HUES6 (cell line): ENCODE data around the gene FOXJ1.

Experiments used
- H3K27ac ChIP-seq: 2 replicates; pipeline ENCODE4 v1.7.0; 2013; ENCODE audit warnings: low read depth, mild to moderate bottlenecking, low read length, inconsistent platforms
- H3K27me3 ChIP-seq: 2 replicates; pipeline ENCODE4 v1.6.1; 2013; ENCODE audit warnings: low read length; ENCODE audit not compliant: control insufficient read depth, insufficient read depth
- H3K36me3 ChIP-seq: 2 replicates; pipeline ENCODE4 v1.6.1; 2013; ENCODE audit warnings: low read length; ENCODE audit not compliant: control insufficient read depth, insufficient read depth
- H3K4me1 ChIP-seq: 2 replicates; pipeline ENCODE4 v1.6.1; 2013; ENCODE audit warnings: low read length; ENCODE audit not compliant: control insufficient read depth, insufficient read depth
- H3K4me3 ChIP-seq: 2 replicates; pipeline ENCODE4 v1.5.1; 2013; ENCODE audit warnings: low read depth, low read length
- H3K9ac ChIP-seq: one replicate; pipeline ENCODE4 v1.6.1; 2013; ENCODE audit warnings: mild to moderate bottlenecking, low read length
- H3K9me3 ChIP-seq: 2 replicates; pipeline ENCODE4 v1.6.1; 2013; ENCODE audit warnings: low read depth, low read length; ENCODE audit not compliant: control insufficient read depth, insufficient read depth

Gene FOXJ1

GRCh38 chr17:76097716-76098295, 43.2 kb downstream of the FOXJ1 start:
- H3K27ac ChIP-seq = no peak overlapping the region
- no peak overlapping the region for H3K9ac ChIP-seq
- H3K4me3 ChIP-seq = no peak overlapping the region
- peaks cover 76% of the 10 kb centered on the region for H3K36me3 ChIP-seq
- no peaks in the 10 kb centered on the region for H3K9me3 ChIP-seq
- H3K4me1 ChIP-seq = no peaks in the 10 kb centered on the region
- no peaks in the 10 kb centered on the region for H3K27me3 ChIP-seq

- Histone ChIP-seq H3K4me1 (no peaks in the 10 kb centered on the region), H3K4me3 (no peak overlapping the region), H3K9me3 (no peaks in the 10 kb centered on the region), H3K36me3 (peaks cover 77% of the 10 kb centered on the region), H3K9ac (no peak overlapping the region), H3K27ac (no peak overlapping the region), H3K27me3 (no peaks in the 10 kb centered on the region)
Measured at GRCh38 chr17:76095943-76096342, 45.1 kb downstream of the FOXJ1 start.

- Histone ChIP-seq H3K36me3 (peaks cover 83% of the 10 kb centered on the region), H3K9ac (no peak overlapping the region), H3K27me3 (no peaks in the 10 kb centered on the region), H3K9me3 (no peaks in the 10 kb centered on the region), H3K4me1 (no peaks in the 10 kb centered on the region), H3K27ac (no peak overlapping the region), H3K4me3 (no peak overlapping the region)
Measured at GRCh38 chr17:76094046-76094445, 47.0 kb downstream of the FOXJ1 start.

- no peak overlapping the region for H3K4me3 ChIP-seq
- H3K4me1 ChIP-seq = no peaks in the 10 kb centered on the region
- H3K27me3 ChIP-seq = no peaks in the 10 kb centered on the region
- H3K27ac ChIP-seq = no peak overlapping the region
- no peaks in the 10 kb centered on the region for H3K9me3 ChIP-seq
- H3K36me3 ChIP-seq = peaks cover 87% of the 10 kb centered on the region
- H3K9ac ChIP-seq = no peak overlapping the region
Measured at GRCh38 chr17:76092526-76093413, 48.3 kb downstream of the FOXJ1 start.

- no peaks in the 10 kb centered on the region for H3K27me3 ChIP-seq
- H3K9ac ChIP-seq = no peak overlapping the region
- H3K4me3 ChIP-seq = no peak overlapping the region
- H3K36me3 ChIP-seq = peaks cover 87% of the 10 kb centered on the region
- no peak overlapping the region for H3K27ac ChIP-seq
- H3K4me1 ChIP-seq = no peaks in the 10 kb centered on the region
- H3K9me3 ChIP-seq = no peaks in the 10 kb centered on the region
Measured at GRCh38 chr17:76091526-76092286, 49.3 kb downstream of the FOXJ1 start.

- H3K27me3 ChIP-seq = no peaks in the 10 kb centered on the region
- no peak overlapping the region for H3K4me3 ChIP-seq
- no peak overlapping the region for H3K27ac ChIP-seq
- H3K4me1 ChIP-seq = no peaks in the 10 kb centered on the region
- H3K36me3 ChIP-seq = peaks cover 91% of the 10 kb centered on the region
- H3K9ac ChIP-seq = no peak overlapping the region
- H3K9me3 ChIP-seq = no peaks in the 10 kb centered on the region
Measured at GRCh38 chr17:76090517-76091129, 50.4 kb downstream of the FOXJ1 start.

GRCh38 chr17:76089680-76090516, 51.1 kb downstream of the FOXJ1 start:
- Histone ChIP-seq H3K4me3 (no peak overlapping the region), H3K9me3 (no peaks in the 10 kb centered on the region), H3K27ac (no peak overlapping the region), H3K27me3 (no peaks in the 10 kb centered on the region), H3K9ac (no peak overlapping the region), H3K36me3 (peaks cover 95% of the 10 kb centered on the region), H3K4me1 (no peaks in the 10 kb centered on the region)

- Histone ChIP-seq H3K4me1 (no peaks in the 10 kb centered on the region), H3K4me3 (no peak overlapping the region), H3K27ac (no peak overlapping the region), H3K9me3 (no peaks in the 10 kb centered on the region), H3K27me3 (no peaks in the 10 kb centered on the region), H3K9ac (no peak overlapping the region), H3K36me3 (peaks cover 95% of the 10 kb centered on the region)
Measured at GRCh38 chr17:76088868-76089576, 52.0 kb downstream of the FOXJ1 start.

GRCh38 chr17:76088041-76088867, 52.8 kb downstream of the FOXJ1 start:
- H3K27me3 ChIP-seq = no peaks in the 10 kb centered on the region
- peaks cover 95% of the 10 kb centered on the region for H3K36me3 ChIP-seq
- H3K9me3 ChIP-seq = no peaks in the 10 kb centered on the region
- H3K27ac ChIP-seq = no peak overlapping the region
- H3K4me1 ChIP-seq = no peaks in the 10 kb centered on the region
- no peak overlapping the region for H3K4me3 ChIP-seq
- H3K9ac ChIP-seq = no peak overlapping the region
